Neural progenitor cell (in vitro differentiated cells): ENCODE data around the gene USP34.

ENCODE experiments used
- EZH2 ChIP-seq: fragments of 200-600 bp; sonication (generic); IDR thresholded peaks from 2 replicates; pipeline ENCODE4 v1.6.1; 2017; ENCODE audit warnings: antibody characterized with exemption, mild to moderate bottlenecking, moderate library complexity
- EZH2phosphoT487 ChIP-seq: fragments of 200-600 bp; sonication (generic); IDR thresholded peaks from 2 replicates; pipeline ENCODE4 v1.6.1; 2017; ENCODE audit warnings: antibody characterized with exemption
- TF ChIP-seq, protein P1 (sequence below): fragments of 200-600 bp; sonication (generic); IDR thresholded peaks from 2 replicates; pipeline ENCODE4 v1.5.1; 2017; ENCODE audit warnings: antibody characterized with exemption, mild to moderate bottlenecking

DNA sequence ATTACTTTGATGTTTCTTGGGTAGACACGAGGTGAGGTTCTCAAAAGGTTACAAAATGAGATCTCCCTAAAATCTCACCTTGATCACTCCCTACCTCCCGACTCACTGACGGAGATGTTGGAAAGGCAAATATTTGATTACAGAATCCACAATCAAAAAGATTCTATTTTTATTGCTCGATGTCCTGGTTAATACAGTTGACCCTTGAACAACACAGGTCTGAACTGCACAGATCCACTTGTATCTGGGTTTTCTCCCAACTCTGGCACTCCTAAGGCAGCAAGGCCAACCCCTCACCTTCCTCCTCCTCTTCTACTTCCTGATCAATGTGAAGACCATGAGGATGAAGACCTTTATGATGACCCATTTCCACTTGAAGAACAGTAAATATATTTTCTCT lies 183.6 kb downstream of the USP34 start:
- TF ChIP-seq, protein P1, sequence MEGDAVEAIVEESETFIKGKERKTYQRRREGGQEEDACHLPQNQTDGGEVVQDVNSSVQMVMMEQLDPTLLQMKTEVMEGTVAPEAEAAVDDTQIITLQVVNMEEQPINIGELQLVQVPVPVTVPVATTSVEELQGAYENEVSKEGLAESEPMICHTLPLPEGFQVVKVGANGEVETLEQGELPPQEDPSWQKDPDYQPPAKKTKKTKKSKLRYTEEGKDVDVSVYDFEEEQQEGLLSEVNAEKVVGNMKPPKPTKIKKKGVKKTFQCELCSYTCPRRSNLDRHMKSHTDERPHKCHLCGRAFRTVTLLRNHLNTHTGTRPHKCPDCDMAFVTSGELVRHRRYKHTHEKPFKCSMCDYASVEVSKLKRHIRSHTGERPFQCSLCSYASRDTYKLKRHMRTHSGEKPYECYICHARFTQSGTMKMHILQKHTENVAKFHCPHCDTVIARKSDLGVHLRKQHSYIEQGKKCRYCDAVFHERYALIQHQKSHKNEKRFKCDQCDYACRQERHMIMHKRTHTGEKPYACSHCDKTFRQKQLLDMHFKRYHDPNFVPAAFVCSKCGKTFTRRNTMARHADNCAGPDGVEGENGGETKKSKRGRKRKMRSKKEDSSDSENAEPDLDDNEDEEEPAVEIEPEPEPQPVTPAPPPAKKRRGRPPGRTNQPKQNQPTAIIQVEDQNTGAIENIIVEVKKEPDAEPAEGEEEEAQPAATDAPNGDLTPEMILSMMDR, result no peak
- no peak for TF ChIP-seq EZH2
- no peak for TF ChIP-seq EZH2phosphoT487
